RWPE2 (cell line): ENCODE results near the gene ZBED4.

Source experiments
- ATAC-seq: fragments of 200-7000 bp; cut with Tn5 transposase; 3 replicates; pipeline ENCODE4 v1.9.1; 2021; ENCODE audit warnings: low read depth
- DNase-seq: peaks from one replicate; pipeline ENCODE4 v3.0.0-alpha.2; 2020; ENCODE audit warnings: low spot score
- H3K27ac ChIP-seq: fragments of 450-650 bp; 2 replicates; pipeline ENCODE4 v1.5.1; 2017; ENCODE audit warnings: mild to moderate bottlenecking; ENCODE audit not compliant: poor library complexity, severe bottlenecking
- H3K27me3 ChIP-seq: fragments of 250-450 bp; sonication (Bioruptor Pico); 2 replicates; pipeline ENCODE4 v1.5.1; 2021; ENCODE audit warnings: mild to moderate bottlenecking, moderate library complexity; ENCODE audit not compliant: insufficient read depth, poor library complexity, severe bottlenecking
- H3K36me3 ChIP-seq: fragments of 250-450 bp; sonication (Bioruptor Pico); 2 replicates; pipeline ENCODE4 v1.5.1; 2020; ENCODE audit warnings: low read depth, mild to moderate bottlenecking, moderate library complexity
- H3K4me1 ChIP-seq: fragments of 250-450 bp; sonication (Bioruptor Pico); 2 replicates; pipeline ENCODE4 v1.5.1; 2021; ENCODE audit warnings: mild to moderate bottlenecking, moderate library complexity; ENCODE audit not compliant: insufficient read depth, poor library complexity, severe bottlenecking
- H3K4me3 ChIP-seq: fragments of 250-450 bp; sonication (Bioruptor Pico); 2 replicates; pipeline ENCODE4 v1.5.1; 2021; ENCODE audit warnings: mild to moderate bottlenecking, moderate library complexity; ENCODE audit not compliant: severe bottlenecking
- H3K9me3 ChIP-seq: fragments of 250-450 bp; sonication (Bioruptor Pico); 2 replicates; pipeline ENCODE4 v1.5.1; 2021; ENCODE audit warnings: mild to moderate bottlenecking, moderate library complexity; ENCODE audit not compliant: severe bottlenecking
- TF ChIP-seq, protein P1 (sequence below): fragments of 450-650 bp; IDR thresholded peaks from one replicate; pipeline ENCODE4 v1.5.1; 2017; ENCODE audit warnings: mild to moderate bottlenecking, moderate library complexity; ENCODE audit not compliant: poor library complexity, severe bottlenecking

The ZBED4 gene

DNA sequence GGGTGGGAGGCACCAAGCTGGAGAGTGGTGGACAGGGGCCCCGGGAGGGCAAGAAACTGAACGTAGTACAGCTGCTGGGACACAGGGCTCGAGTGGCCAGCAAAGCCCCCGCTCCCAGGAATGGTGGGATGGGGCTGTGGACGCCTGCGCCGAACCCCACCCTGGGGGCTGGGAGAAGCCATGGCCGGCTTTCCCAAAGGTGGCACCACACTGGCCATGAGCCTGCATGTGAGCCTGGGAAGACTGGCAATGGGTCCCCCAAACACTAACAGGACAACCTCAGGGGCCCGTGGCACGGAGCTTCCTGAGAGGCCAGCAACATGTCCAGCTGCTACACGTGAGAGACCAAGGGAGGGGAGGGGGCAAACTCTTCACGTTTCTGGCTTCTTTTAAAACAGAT, 60.6 kb downstream of the ZBED4 start:
- TF ChIP-seq, protein P1, sequence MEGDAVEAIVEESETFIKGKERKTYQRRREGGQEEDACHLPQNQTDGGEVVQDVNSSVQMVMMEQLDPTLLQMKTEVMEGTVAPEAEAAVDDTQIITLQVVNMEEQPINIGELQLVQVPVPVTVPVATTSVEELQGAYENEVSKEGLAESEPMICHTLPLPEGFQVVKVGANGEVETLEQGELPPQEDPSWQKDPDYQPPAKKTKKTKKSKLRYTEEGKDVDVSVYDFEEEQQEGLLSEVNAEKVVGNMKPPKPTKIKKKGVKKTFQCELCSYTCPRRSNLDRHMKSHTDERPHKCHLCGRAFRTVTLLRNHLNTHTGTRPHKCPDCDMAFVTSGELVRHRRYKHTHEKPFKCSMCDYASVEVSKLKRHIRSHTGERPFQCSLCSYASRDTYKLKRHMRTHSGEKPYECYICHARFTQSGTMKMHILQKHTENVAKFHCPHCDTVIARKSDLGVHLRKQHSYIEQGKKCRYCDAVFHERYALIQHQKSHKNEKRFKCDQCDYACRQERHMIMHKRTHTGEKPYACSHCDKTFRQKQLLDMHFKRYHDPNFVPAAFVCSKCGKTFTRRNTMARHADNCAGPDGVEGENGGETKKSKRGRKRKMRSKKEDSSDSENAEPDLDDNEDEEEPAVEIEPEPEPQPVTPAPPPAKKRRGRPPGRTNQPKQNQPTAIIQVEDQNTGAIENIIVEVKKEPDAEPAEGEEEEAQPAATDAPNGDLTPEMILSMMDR, result no peak
- no peak for ATAC-seq
- Histone ChIP-seq H3K4me1 (no peaks in the 10 kb centered on the region), H3K27me3 (no peaks in the 10 kb centered on the region), H3K9me3 (no peaks in the 10 kb centered on the region), H3K4me3 (no peak overlapping the region), H3K36me3 (peaks cover 62% of the 10 kb centered on the region), H3K27ac (no peak overlapping the region)
- peak; percentile 42 for DNase-seq

- no peak for ATAC-seq
- no peaks in the 10 kb centered on the region for H3K4me1 ChIP-seq
- TF ChIP-seq, protein P1, result no peak
- H3K4me3 ChIP-seq, result no peak overlapping the region
- H3K27ac ChIP-seq, result no peak overlapping the region
- no peaks in the 10 kb centered on the region for H3K27me3 ChIP-seq
- H3K36me3 ChIP-seq, result peaks cover 55% of the 10 kb centered on the region
- H3K9me3 ChIP-seq, result no peaks in the 10 kb centered on the region
- DNase-seq, result no peak
Observed at GRCh38 chr22:49915610-49916009, 62.0 kb downstream of the ZBED4 start.

GRCh38 chr22:49916831-49917230, 63.2 kb downstream of the ZBED4 start:
- no peak for DNase-seq
- Histone ChIP-seq H3K9me3 (no peaks in the 10 kb centered on the region), H3K4me1 (no peaks in the 10 kb centered on the region), H3K27me3 (no peaks in the 10 kb centered on the region), H3K27ac (no peak overlapping the region), H3K4me3 (peak overlapping the region; percentile 81), H3K36me3 (peaks cover 55% of the 10 kb centered on the region)
- TF ChIP-seq, protein P1, result no peak
- ATAC-seq, result no peak

- peak within 1 kb of the TSS; percentile 75 for H3K27ac ChIP-seq
- no peaks in the 10 kb centered on the region for H3K4me1 ChIP-seq
- DNase-seq (peak; percentile 96), ATAC-seq (peak; percentile 95)
- H3K4me3 ChIP-seq, result peak within 1 kb of the TSS; percentile 81
- H3K36me3 ChIP-seq, result peaks cover 45% of the 10 kb centered on the region
- TF ChIP-seq, protein P1, result no peak
- no peaks in the 10 kb centered on the region for H3K27me3 ChIP-seq
- H3K9me3 ChIP-seq, result no peaks in the 10 kb centered on the region
Observed at GRCh38 chr22:49917974-49918910, 64.6 kb downstream of the ZBED4 start, which contains the start of the genes ALG12 and CRELD2. Gene ALG12 (minus strand): TSS chr22:49918438. CDS start chr22:49913765, 4,673 bp downstream. Gene CRELD2 (plus strand): TSS chr22:49918634. CDS start chr22:49918770, 136 bp downstream.
